HepG2 (cell line): ENCODE results near the gene APOC3.

ENCODE experiments used
- BHLHE40 ChIP-seq: IDR thresholded peaks from 2 replicates; pipeline ENCODE4 v1.6.1; 2011; ENCODE audit warnings: low read length, improper control_type of control experiment
- NFE2L2 ChIP-seq: fragments of 150-350 bp; IDR thresholded peaks from 2 replicates; pipeline ENCODE4 v1.6.1; 2014; ENCODE audit warnings: low read length
- SNRNP70 ChIP-seq: fragments of 200-400 bp; formaldehyde crosslinking; IDR thresholded peaks from 2 replicates; pipeline ENCODE4 v1.6.1; 2017; ENCODE audit warnings: mild to moderate bottlenecking, low read depth, low read length, moderate library complexity
- ZNF142 ChIP-seq: sonication (generic); formaldehyde crosslinking; IDR thresholded peaks from 2 replicates; pipeline ENCODE4 v1.4.0; 2020; ENCODE audit warnings: missing genetic modification reagents
- ZNF678 ChIP-seq: sonication (generic); formaldehyde crosslinking; IDR thresholded peaks from 2 replicates; pipeline ENCODE4 v1.4.0; 2020; ENCODE audit warnings: mild to moderate bottlenecking, missing genetic modification reagents
- ZSCAN22 ChIP-seq: sonication (generic); formaldehyde crosslinking; IDR thresholded peaks from 2 replicates; pipeline ENCODE4 v1.4.0; 2020; ENCODE audit warnings: mild to moderate bottlenecking, missing genetic modification reagents
- TF ChIP-seq, protein P1 (sequence below): sonication (generic); formaldehyde crosslinking; IDR thresholded peaks from 2 replicates; pipeline ENCODE4 v1.5.0; 2020; ENCODE audit warnings: mild to moderate bottlenecking, missing genetic modification reagents, moderate library complexity

GRCh38 chr11:116814502-116814901 lies 15.2 kb upstream of the APOC3 start:
- TF ChIP-seq ZNF678 (no peak), NFE2L2 (no peak), SNRNP70 (no peak), BHLHE40 (no peak), ZSCAN22 (CRISPR knock-in tag) (no peak), ZNF142 (CRISPR knock-in tag) (no peak)
- TF ChIP-seq, protein P1, sequence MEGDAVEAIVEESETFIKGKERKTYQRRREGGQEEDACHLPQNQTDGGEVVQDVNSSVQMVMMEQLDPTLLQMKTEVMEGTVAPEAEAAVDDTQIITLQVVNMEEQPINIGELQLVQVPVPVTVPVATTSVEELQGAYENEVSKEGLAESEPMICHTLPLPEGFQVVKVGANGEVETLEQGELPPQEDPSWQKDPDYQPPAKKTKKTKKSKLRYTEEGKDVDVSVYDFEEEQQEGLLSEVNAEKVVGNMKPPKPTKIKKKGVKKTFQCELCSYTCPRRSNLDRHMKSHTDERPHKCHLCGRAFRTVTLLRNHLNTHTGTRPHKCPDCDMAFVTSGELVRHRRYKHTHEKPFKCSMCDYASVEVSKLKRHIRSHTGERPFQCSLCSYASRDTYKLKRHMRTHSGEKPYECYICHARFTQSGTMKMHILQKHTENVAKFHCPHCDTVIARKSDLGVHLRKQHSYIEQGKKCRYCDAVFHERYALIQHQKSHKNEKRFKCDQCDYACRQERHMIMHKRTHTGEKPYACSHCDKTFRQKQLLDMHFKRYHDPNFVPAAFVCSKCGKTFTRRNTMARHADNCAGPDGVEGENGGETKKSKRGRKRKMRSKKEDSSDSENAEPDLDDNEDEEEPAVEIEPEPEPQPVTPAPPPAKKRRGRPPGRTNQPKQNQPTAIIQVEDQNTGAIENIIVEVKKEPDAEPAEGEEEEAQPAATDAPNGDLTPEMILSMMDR, result no peak
